ENCODE results near the gene ALG12. TPM values are rescaled to one million over a fixed set of nuclear protein-coding genes. Genes with fewer than 3 reads are reported as not detected.

Gene ALG12
- polyA plus RNA-seq, 1 of the 3 experiments (the other 2 are of a cell fraction): 9.9 TPM

DNA sequence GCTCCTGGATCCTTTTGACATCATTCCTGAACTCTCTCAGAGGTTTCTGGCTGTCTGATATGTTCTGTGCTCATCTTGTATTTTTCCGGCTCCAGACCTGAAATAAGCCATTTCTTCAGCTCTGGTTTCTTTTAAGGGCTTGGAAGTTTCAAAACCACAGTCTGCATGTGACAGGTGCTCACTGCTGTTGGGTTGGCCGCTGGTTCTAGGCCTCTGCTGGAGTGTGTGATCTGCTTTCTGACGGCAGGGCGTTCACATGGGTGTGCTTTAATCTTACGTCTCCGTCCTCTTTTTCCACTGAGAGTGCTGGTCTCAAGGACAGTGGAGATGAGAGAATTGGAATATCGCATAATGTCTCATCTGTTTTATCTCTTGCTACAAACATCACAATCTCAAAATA lies 54.3 kb downstream of the ALG12 start:
- H3K9ac ChIP-seq: no peak overlapping the region
- peaks cover 54% of the 10 kb centered on the region for H4K20me1 ChIP-seq (ENCODE audit: insufficient read depth)
- 98% methylated on average over 6 of the region's 7 CpGs for WGBS (ENCODE audit: low lambda C conversion rate)
- DNase-seq: no peak
- no peak overlapping the region for H3K27ac ChIP-seq (ENCODE audit: low read depth in 2 of 2, low read length in 1 of 2)
- peaks cover 0 to 3% of the 10 kb centered on the region in 2 experiments; a peak in 1 of 4 replicates for H3K4me1 ChIP-seq (ENCODE audit: control insufficient read depth in 1 of 2, insufficient read depth in 2 of 2, low read depth in 1 of 2, low read length in 1 of 2)
- no peak overlapping the region for H3K4me2 ChIP-seq
- no peaks in the 10 kb centered on the region for H3F3A ChIP-seq (replicated peaks; ENCODE audit: insufficient read depth)
- H3K4me3 ChIP-seq (ENCODE audit: low read depth in 2 of 2, low read length in 1 of 2): no peak overlapping the region
- CTCF ChIA-PET: interaction anchor here (1.1 kb wide), 1 partner anchor 13 kb away, joined by 3 read pairs; no protein-coding TSS in a partner anchor
- H3K9me3 ChIP-seq: peaks cover 3% of the 10 kb centered on the region; the same call in 1 of the 2 replicates
- peaks cover 96% of the 10 kb centered on the region for H3K79me2 ChIP-seq (ENCODE audit: insufficient read depth)
- H2AFZ ChIP-seq (ENCODE audit: low read depth): no peak overlapping the region
- TF ChIP-seq MXI1 (IDR thresholded peaks at IDR 0.05; ENCODE audit: low read depth, low read length) (no peak), SIN3A (IDR thresholded peaks at IDR 0.05; ENCODE audit: borderline replicate concordance, low read depth, low read length) (no peak), EZH2phosphoT487 (IDR thresholded peaks at IDR 0.05; ENCODE audit: borderline replicate concordance, low read depth) (no peak), NRF1 (IDR thresholded peaks at IDR 0.05; ENCODE audit: low read depth, low read length) (no peak), NFIC (IDR thresholded peaks at IDR 0.05; ENCODE audit: borderline replicate concordance) (no peak), ZBTB33 (IDR thresholded peaks at IDR 0.05; ENCODE audit: borderline replicate concordance, low read depth) (no peak), RCOR1 (IDR thresholded peaks at IDR 0.05; ENCODE audit: low read length) (no peak), MEF2A (IDR thresholded peaks at IDR 0.05; ENCODE audit: borderline replicate concordance, low read depth) (no peak), FOSL2 (IDR thresholded peaks at IDR 0.05; ENCODE audit: borderline replicate concordance, low read depth) (no peak), SMC3 (IDR thresholded peaks at IDR 0.05; ENCODE audit: low read depth, low read length) (no peak), ELF1 (IDR thresholded peaks at IDR 0.05) (no peak), FOXM1 (IDR thresholded peaks at IDR 0.05; ENCODE audit: low read depth) (no peak), YY1 (IDR thresholded peaks at IDR 0.05; ENCODE audit: low read depth) (no peak), POLR2AphosphoS5 (IDR thresholded peaks at IDR 0.05; ENCODE audit: low read depth, low read length) (no peak), RXRA (IDR thresholded peaks at IDR 0.05; ENCODE audit: borderline replicate concordance, low read depth) (no peak), TAF1 (IDR thresholded peaks at IDR 0.05; ENCODE audit: borderline replicate concordance, low read depth, low read length) (no peak)
- TF ChIP-seq, protein P1, sequence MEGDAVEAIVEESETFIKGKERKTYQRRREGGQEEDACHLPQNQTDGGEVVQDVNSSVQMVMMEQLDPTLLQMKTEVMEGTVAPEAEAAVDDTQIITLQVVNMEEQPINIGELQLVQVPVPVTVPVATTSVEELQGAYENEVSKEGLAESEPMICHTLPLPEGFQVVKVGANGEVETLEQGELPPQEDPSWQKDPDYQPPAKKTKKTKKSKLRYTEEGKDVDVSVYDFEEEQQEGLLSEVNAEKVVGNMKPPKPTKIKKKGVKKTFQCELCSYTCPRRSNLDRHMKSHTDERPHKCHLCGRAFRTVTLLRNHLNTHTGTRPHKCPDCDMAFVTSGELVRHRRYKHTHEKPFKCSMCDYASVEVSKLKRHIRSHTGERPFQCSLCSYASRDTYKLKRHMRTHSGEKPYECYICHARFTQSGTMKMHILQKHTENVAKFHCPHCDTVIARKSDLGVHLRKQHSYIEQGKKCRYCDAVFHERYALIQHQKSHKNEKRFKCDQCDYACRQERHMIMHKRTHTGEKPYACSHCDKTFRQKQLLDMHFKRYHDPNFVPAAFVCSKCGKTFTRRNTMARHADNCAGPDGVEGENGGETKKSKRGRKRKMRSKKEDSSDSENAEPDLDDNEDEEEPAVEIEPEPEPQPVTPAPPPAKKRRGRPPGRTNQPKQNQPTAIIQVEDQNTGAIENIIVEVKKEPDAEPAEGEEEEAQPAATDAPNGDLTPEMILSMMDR (IDR thresholded peaks at IDR 0.05): no peak
- TF ChIP-seq, protein P2, sequence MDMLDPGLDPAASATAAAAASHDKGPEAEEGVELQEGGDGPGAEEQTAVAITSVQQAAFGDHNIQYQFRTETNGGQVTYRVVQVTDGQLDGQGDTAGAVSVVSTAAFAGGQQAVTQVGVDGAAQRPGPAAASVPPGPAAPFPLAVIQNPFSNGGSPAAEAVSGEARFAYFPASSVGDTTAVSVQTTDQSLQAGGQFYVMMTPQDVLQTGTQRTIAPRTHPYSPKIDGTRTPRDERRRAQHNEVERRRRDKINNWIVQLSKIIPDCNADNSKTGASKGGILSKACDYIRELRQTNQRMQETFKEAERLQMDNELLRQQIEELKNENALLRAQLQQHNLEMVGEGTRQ (IDR thresholded peaks at IDR 0.05; ENCODE audit: borderline replicate concordance, low read depth, low read length): no peak
- TF ChIP-seq, protein P3, sequence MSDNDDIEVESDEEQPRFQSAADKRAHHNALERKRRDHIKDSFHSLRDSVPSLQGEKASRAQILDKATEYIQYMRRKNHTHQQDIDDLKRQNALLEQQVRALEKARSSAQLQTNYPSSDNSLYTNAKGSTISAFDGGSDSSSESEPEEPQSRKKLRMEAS (IDR thresholded peaks at IDR 0.05; ENCODE audit: low read depth): no peak
- H3K9me2 ChIP-seq: no peaks in the 10 kb centered on the region
- peaks cover 0 to 18% of the 10 kb centered on the region in 2 experiments for H3K36me3 ChIP-seq (replicated peaks in 1 of 2; ENCODE audit: control insufficient read depth in 1 of 2, insufficient read depth in 2 of 2, low read length in 1 of 2)
- H3K27me3 ChIP-seq (ENCODE audit: insufficient read depth): no peaks in the 10 kb centered on the region
- POLR2A ChIA-PET: no interaction called here
